Measurements from ENCODE around the gene SRP72. TPM values are rescaled to one million over a fixed set of nuclear protein-coding genes. Genes with fewer than 3 reads are reported as not detected.

SRP72 gene
- total and polyA plus RNA-seq, 2 donors (not counting 3 experiments of a cell fraction or from before 2014, with no cell fraction given), result 65.7 to 132 TPM

- Histone ChIP-seq H3K4me3 (replicated peaks in 1 of 3; ENCODE audit: insufficient read depth in 1 of 3, low read depth in 1 of 3, low read length in 3 of 3) (no peak overlapping the region), H3K36me3 (ENCODE audit: control insufficient read depth in 2 of 2, extremely low read depth in 1 of 2, insufficient read depth in 2 of 2, low read length in 2 of 2) (peaks cover 6 to 11% of the 10 kb centered on the region in 2 experiments), H3K4me1 (ENCODE audit: control insufficient read depth, extremely low read depth, insufficient read depth, low read length) (no peaks in the 10 kb centered on the region), H3K27me3 (ENCODE audit: control insufficient read depth in 2 of 2, insufficient read depth in 2 of 2, low read length in 2 of 2) (no peaks in the 10 kb centered on the region), H3K9me3 (replicated peaks; ENCODE audit: control insufficient read depth, insufficient read depth, low read length) (no peaks in the 10 kb centered on the region), H3K9ac (replicated peaks; ENCODE audit: extremely low read depth, insufficient read depth, low read length) (no peak overlapping the region), H3K9me1 (replicated peaks; ENCODE audit: control insufficient read depth, extremely low read depth, insufficient read depth, low read length) (no peaks in the 10 kb centered on the region), H2AFZ (ENCODE audit: low read depth, low read length) (no peak overlapping the region), H3K79me2 (ENCODE audit: control insufficient read depth, insufficient read depth, low read length) (no peaks in the 10 kb centered on the region), H3K27ac (ENCODE audit: insufficient read depth, low read depth, low read length) (no peak overlapping the region), H3K4me2 (ENCODE audit: insufficient read depth, low read length) (no peak overlapping the region), H4K20me1 (replicated peaks; ENCODE audit: control insufficient read depth, extremely low read depth, insufficient read depth, low read length) (no peaks in the 10 kb centered on the region)
- POLR2A ChIA-PET, result no interaction called here
- no TSS peak for BruUV-seq (replicated peaks)
- dilution Hi-C loops (cut with MboI; ENCODE audit: extremely low pct_ligation_motif_present, low sequenced_read_pairs) (no loop called here), intact Hi-C loops (cut with micrococcal nuclease) (no loop called here)
- FAIRE-seq, result no peak
- TF ChIP-seq EZH2 (IDR thresholded peaks at IDR 0.05; ENCODE audit: borderline replicate concordance, low read depth, low read length, severe bottlenecking), result no peak
- TF ChIP-seq MAX (IDR thresholded peaks at IDR 0.05; ENCODE audit: insufficient read depth, insufficient read length), result no peak
- no peak for TF ChIP-seq GATA2 (IDR thresholded peaks at IDR 0.05; ENCODE audit: insufficient read depth, insufficient read length, low read depth, low read length)
- no peak for TF ChIP-seq MYC (IDR thresholded peaks at IDR 0.05; ENCODE audit: low read depth, low read length)
- TF ChIP-seq FOS (IDR thresholded peaks at IDR 0.05; ENCODE audit: borderline replicate concordance, insufficient read depth, low read length), result no peak
- TF ChIP-seq POLR2AphosphoS5 (IDR thresholded peaks at IDR 0.05; ENCODE audit: insufficient read depth, low read depth, low read length), result no peak
- TF ChIP-seq POLR2A (IDR thresholded peaks at IDR 0.05; ENCODE audit: low read depth, low read length), result no peak
- no peak for TF ChIP-seq JUN (IDR thresholded peaks at IDR 0.05; ENCODE audit: borderline replicate concordance, insufficient read depth, insufficient read length, low read depth)
- TF ChIP-seq CTCF (IDR thresholded peaks at IDR 0.05; ENCODE audit: extremely low read depth in 1 of 2, insufficient read depth in 1 of 2, low read depth in 1 of 2, low read length in 2 of 2), result no peak
- CTCF ChIA-PET, result no interaction called here
- DNase-seq (ENCODE audit: low read depth, low spot score), result no peak
Observed at GRCh38 chr4:56496241-56496640, 28.8 kb downstream of the SRP72 start.

Data from endothelial cell of umbilical vein (primary cell).